ENCODE measurements around the gene PDAP1.
"Not testable (repeated sequence)": the region's sequence is repeated elsewhere in the genome, so short reads cannot be mapped to it uniquely, and the experiment has no call there.

PDAP1 gene

DNA sequence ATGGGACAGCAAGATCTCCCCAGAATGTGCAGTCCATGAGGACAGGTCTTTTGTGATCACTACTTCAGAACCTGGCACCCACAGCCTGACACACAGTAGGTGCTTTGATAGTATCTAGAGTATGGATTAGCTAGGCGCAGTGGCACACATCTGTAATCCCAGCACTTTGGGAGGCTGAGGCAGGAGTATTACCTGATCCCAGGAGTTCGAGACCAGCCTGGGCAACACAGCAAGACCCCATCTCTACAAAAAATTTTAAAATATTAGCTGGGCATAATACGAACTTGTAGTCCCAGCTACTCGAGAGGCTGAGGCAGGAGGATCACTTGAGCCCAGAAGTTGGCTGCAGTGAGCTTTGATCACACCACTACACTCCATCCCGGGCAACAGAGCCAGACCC, 56.1 kb downstream of the PDAP1 start:
- Mint-ChIP-seq H3K36me3 (peaks cover 41% of the 10 kb centered on the region), H3K4me3 (no peak overlapping the region), H3K4me1 (no peaks in the 10 kb centered on the region), H3K27me3 (no peaks in the 10 kb centered on the region), H3K27ac (no peak overlapping the region), H3K9me3 (no peaks in the 10 kb centered on the region)
- no peak for DNase-seq
- CTCF ChIA-PET, result interaction anchor here (0.6 kb wide), 1 partner anchor 174 kb away, joined by 3 read pairs; no protein-coding TSS in a partner anchor

DNA sequence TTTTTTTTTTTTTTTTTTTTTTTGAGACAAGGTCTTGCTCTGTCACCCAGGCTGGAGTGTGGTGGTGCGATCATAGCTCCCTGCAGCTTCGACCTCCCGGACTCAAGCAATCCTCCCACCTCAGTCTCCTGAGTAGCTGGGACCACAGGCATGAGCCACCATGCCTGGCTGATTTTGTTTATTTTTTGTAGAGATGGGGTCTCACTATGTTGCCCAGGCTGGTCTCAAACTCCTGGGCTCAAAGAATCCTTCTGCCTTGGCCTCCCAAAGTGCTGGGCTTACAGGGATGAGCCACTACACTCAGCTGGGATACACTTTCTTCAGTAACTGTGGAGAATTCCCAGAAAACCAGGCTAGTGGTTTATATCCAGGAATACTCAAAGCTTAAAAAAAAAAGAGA, 57.8 kb downstream of the PDAP1 start:
- not testable (repeated sequence) for H3K9me3 Mint-ChIP-seq

More for the DNA sequence above, 57.8 kb downstream of the PDAP1 start:
- H3K27ac Mint-ChIP-seq, CTCF ChIA-PET, H3K4me1 Mint-ChIP-seq, H3K27me3 Mint-ChIP-seq, H3K4me3 Mint-ChIP-seq, DNase-seq: not testable (repeated sequence)
- H3K36me3 Mint-ChIP-seq, result peaks cover 36% of the 10 kb centered on the region

All from activated naive CD4-positive, alpha-beta T cell treated with anti-CD3 and anti-CD28 coated beads, Interleukin-2, amount 10 ng/mL, durations not matched to agents 7 days and 5 days (primary cell).